Endodermal cell (in vitro differentiated cells): ENCODE results near the gene CFAP77. TPM values are rescaled to one million over a fixed set of nuclear protein-coding genes. Genes with fewer than 3 reads are reported as not detected.
A peak's percentile ranks its signal among the peaks of the same experiment; 100 is the strongest.

ENCODE experiments used
- DNase-seq: peaks from one replicate; pipeline ENCODE4 v3.0.0-alpha.2; 2017
- H3K27ac ChIP-seq: 2 replicates; pipeline ENCODE4 v1.5.1; 2013; ENCODE audit warnings: mild to moderate bottlenecking, low read depth, low read length, moderate library complexity
- H3K27me3 ChIP-seq: 2 replicates; pipeline ENCODE4 v1.6.1; 2013; ENCODE audit warnings: mild to moderate bottlenecking, low read length, moderate library complexity; ENCODE audit not compliant: insufficient read depth, control insufficient read depth, poor library complexity, severe bottlenecking
- H3K36me3 ChIP-seq: 2 replicates; pipeline ENCODE4 v1.7.0; 2013; ENCODE audit warnings: mild to moderate bottlenecking, low read length, moderate library complexity; ENCODE audit not compliant: control insufficient read depth, insufficient read depth
- H3K4me1 ChIP-seq: one replicate; pipeline ENCODE4 v1.7.0; 2013; ENCODE audit warnings: low read length; ENCODE audit not compliant: control insufficient read depth, insufficient read depth
- H3K4me3 ChIP-seq: 2 replicates; pipeline ENCODE4 v1.5.1; 2013; ENCODE audit warnings: mild to moderate bottlenecking, low read length, moderate library complexity
- H3K9ac ChIP-seq: 2 replicates; pipeline ENCODE4 v1.6.1; 2013; ENCODE audit warnings: mild to moderate bottlenecking, low read length, moderate library complexity; ENCODE audit not compliant: poor library complexity, severe bottlenecking; ENCODE audit errors: extremely low read depth
- H3K9me3 ChIP-seq: 2 replicates; pipeline ENCODE4 v1.6.1; 2013; ENCODE audit warnings: mild to moderate bottlenecking, low read length, moderate library complexity; ENCODE audit not compliant: control insufficient read depth
- H3K27ac Mint-ChIP-seq: 2 replicates; pipeline ENCODE4 v1.8.0; 2020; ENCODE audit warnings: mixed read lengths
- H3K27me3 Mint-ChIP-seq: 2 replicates; pipeline ENCODE4 v1.8.0; 2021; ENCODE audit warnings: mild to moderate bottlenecking, mixed read lengths; ENCODE audit not compliant: insufficient read depth
- H3K36me3 Mint-ChIP-seq: 2 replicates; pipeline ENCODE4 v1.8.0; 2020; ENCODE audit warnings: low read depth, mixed read lengths
- H3K4me1 Mint-ChIP-seq: 2 replicates; pipeline ENCODE4 v1.8.0; 2020; ENCODE audit warnings: mixed read lengths
- H3K4me3 Mint-ChIP-seq: 2 replicates; pipeline ENCODE4 v1.8.0; 2020; ENCODE audit warnings: mild to moderate bottlenecking, moderate library complexity, mixed read lengths
- H3K9me3 Mint-ChIP-seq: 2 replicates; pipeline ENCODE4 v1.8.0; 2020; ENCODE audit warnings: mild to moderate bottlenecking, mixed read lengths
- CTCF ChIP-seq: fragments of 200-600 bp; sonication (generic); conservative IDR thresholded peaks from 2 replicates; pipeline ENCODE4 v1.5.0; 2021; ENCODE audit warnings: antibody characterized with exemption, mild to moderate bottlenecking
- WGBS, 2 experiments: methylation state at CpG; one replicate each; pipeline versions ENCODE4 v1.1.5 to v1.1.7; 2013; ENCODE audit warnings: missing lambda C conversion rate in 2 of 2, mixed read lengths in 1 of 2; ENCODE audit not compliant: insufficient coverage in 1 of 2, insufficient read length in 1 of 2; 5-methylcytosine and 5-hydroxymethylcytosine counted together
- total RNA-seq, 2 donors: library from RNA; stranded (reverse); fragmentation: NEBNext Ultra II Directional in 1 of 2; extraction: Animal tissue kit (Norgen Biotek cat#: 25700) in 1 of 2; gene quantifications; 2 replicates in 1 of 2; 3 replicates in 1 of 2; pipeline ENCODE4 v1.2.1, GENCODE V29; 2021

CFAP77 gene
- total RNA-seq, 2 donors from 2014 or later = 1.7 to 2.2 TPM

DNA sequence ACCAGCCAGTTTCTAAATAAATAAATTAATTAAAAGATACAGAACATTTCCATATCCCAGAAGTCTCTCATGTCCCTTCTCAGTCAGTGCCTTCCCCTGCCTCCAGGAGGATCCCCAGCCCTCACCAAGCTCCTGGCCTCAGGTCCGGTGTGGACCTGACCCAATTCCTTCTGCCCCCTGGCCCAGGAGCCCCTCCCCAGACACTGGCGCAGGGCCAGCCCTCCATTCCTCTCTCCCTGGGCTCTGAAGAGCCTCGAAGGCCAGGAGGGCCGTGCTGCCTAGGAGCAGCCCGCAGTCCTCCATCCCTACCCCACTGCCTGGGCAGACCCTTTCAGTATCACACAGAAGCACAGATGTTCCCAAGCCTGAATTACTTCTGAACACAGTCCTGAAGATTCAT, 110.6 kb downstream of the CFAP77 start:
- Histone ChIP-seq H3K27ac (no peak overlapping the region), H3K36me3 (no peaks in the 10 kb centered on the region), H3K4me3 (no peak overlapping the region), H3K9me3 (no peaks in the 10 kb centered on the region), H3K4me1 (no peaks in the 10 kb centered on the region), H3K9ac (no peak overlapping the region), H3K27me3 (no peaks in the 10 kb centered on the region)
- TF ChIP-seq CTCF = no peak
- Mint-ChIP-seq H3K9me3 (peaks cover 2% of the 10 kb centered on the region), H3K36me3 (peaks cover 1% of the 10 kb centered on the region), H3K4me3 (no peak overlapping the region), H3K27me3 (peaks cover 11% of the 10 kb centered on the region), H3K27ac (no peak overlapping the region), H3K4me1 (no peaks in the 10 kb centered on the region)
- DNase-seq = no peak
- 89 to 100% methylated on average over 1 to 5 of the region's 5 CpGs for WGBS, 2 experiments

GRCh38 chr9:132525308-132526023, 115.5 kb downstream of the CFAP77 start:
- DNase-seq = no peak
- Mint-ChIP-seq H3K4me3 (no peak overlapping the region), H3K4me1 (peaks cover under 1% of the 10 kb centered on the region), H3K27me3 (peaks cover 3% of the 10 kb centered on the region), H3K36me3 (peaks cover 1% of the 10 kb centered on the region), H3K27ac (no peak overlapping the region), H3K9me3 (peaks cover 3% of the 10 kb centered on the region)
- Histone ChIP-seq H3K9me3 (no peaks in the 10 kb centered on the region), H3K36me3 (no peaks in the 10 kb centered on the region), H3K27me3 (no peaks in the 10 kb centered on the region), H3K4me3 (no peak overlapping the region), H3K4me1 (no peaks in the 10 kb centered on the region), H3K9ac (no peak overlapping the region), H3K27ac (no peak overlapping the region)
- no peak for TF ChIP-seq CTCF
- 90% methylated on average over 5 of the region's 5 CpGs; no CpG with 5 or more reads in 1 of the 2 experiments for WGBS, 2 experiments

- H3K4me3 ChIP-seq = peak overlapping the region; percentile 29
- H3K9me3 ChIP-seq = peaks cover 13% of the 10 kb centered on the region
- H3K36me3 Mint-ChIP-seq = peaks cover 10% of the 10 kb centered on the region
- 43 to 68% methylated on average over 7 to 13 of the region's 13 CpGs for WGBS, 2 experiments
- peaks cover 6% of the 10 kb centered on the region for H3K27me3 Mint-ChIP-seq
- H3K9me3 Mint-ChIP-seq = peaks cover 31% of the 10 kb centered on the region
- no peaks in the 10 kb centered on the region for H3K36me3 ChIP-seq
- H3K27me3 ChIP-seq = no peaks in the 10 kb centered on the region
- no peak overlapping the region for H3K27ac Mint-ChIP-seq
- no peak for TF ChIP-seq CTCF
- no peak for DNase-seq
- H3K9ac ChIP-seq = no peak overlapping the region
- H3K4me1 ChIP-seq = no peaks in the 10 kb centered on the region
- H3K4me3 Mint-ChIP-seq = no peak overlapping the region
- peak overlapping the region; percentile 57 for H3K27ac ChIP-seq
- H3K4me1 Mint-ChIP-seq = peaks cover 15% of the 10 kb centered on the region
Measured at GRCh38 chr9:132531195-132531594, 121.2 kb downstream of the CFAP77 start.
